Thoracic aorta (tissue), 2 donors: ENCODE data around the gene IL31. TPM values are rescaled to one million over a fixed set of nuclear protein-coding genes. Genes with fewer than 3 reads are reported as not detected.

Experiments
- ATAC-seq: fragments of 150-250 bp; one replicate; pipeline ENCODE4 v1.8.0; 2017; ENCODE audit warnings: low read depth; ENCODE audit not compliant: insufficient number of reproducible peaks, low FRiP score
- DNase-seq: peaks from one replicate; pipeline ENCODE4 v3.0.0-alpha.2; 2020; ENCODE audit warnings: low spot score
- H3K27ac ChIP-seq, 2 donors: fragments of 200-600 bp; sonication (generic); 1 replicate in 1 of 2; 2 replicates in 1 of 2; pipeline ENCODE4 v1.5.1; 2016; ENCODE audit warnings: mild to moderate bottlenecking in 2 of 2, moderate library complexity in 2 of 2
- H3K27me3 ChIP-seq: fragments of 200-600 bp; sonication (generic); replicated peaks from 2 replicates; pipeline ENCODE4 v1.6.0; 2016; ENCODE audit warnings: mild to moderate bottlenecking; ENCODE audit not compliant: insufficient read depth
- H3K36me3 ChIP-seq: fragments of 200-600 bp; sonication (generic); one replicate; pipeline ENCODE4 v1.5.1; 2016
- H3K4me1 ChIP-seq, 2 donors: fragments of 200-600 bp; sonication (generic); 1 replicate in 1 of 2; 2 replicates in 1 of 2; pipeline versions ENCODE4 v1.5.1 to v1.6.0; 2016; ENCODE audit warnings: low read depth in 2 of 2, mild to moderate bottlenecking in 1 of 2; ENCODE audit not compliant: control insufficient read depth in 1 of 2
- H3K4me3 ChIP-seq: fragments of 200-600 bp; sonication (generic); 2 replicates; pipeline ENCODE4 v1.5.1; 2016; ENCODE audit warnings: mild to moderate bottlenecking
- H3K9me3 ChIP-seq: fragments of 200-600 bp; sonication (generic); 2 replicates; pipeline ENCODE4 v1.5.1; 2016
- total RNA-seq, 2 donors: library from RNA; depleted of rRNA; stranded (reverse); fragments of >200 nt; gene quantifications; one replicate each; pipeline versions ENCODE4 v1.1.0 to v1.2.3, GENCODE V29; 2016
- TF ChIP-seq, protein P1 (sequence below): fragments of 200-600 bp; sonication (generic); IDR thresholded peaks from one replicate; pipeline ENCODE4 v1.5.1; 2019; ENCODE audit warnings: antibody characterized with exemption

The IL31 gene
- not detected for total RNA-seq

DNA sequence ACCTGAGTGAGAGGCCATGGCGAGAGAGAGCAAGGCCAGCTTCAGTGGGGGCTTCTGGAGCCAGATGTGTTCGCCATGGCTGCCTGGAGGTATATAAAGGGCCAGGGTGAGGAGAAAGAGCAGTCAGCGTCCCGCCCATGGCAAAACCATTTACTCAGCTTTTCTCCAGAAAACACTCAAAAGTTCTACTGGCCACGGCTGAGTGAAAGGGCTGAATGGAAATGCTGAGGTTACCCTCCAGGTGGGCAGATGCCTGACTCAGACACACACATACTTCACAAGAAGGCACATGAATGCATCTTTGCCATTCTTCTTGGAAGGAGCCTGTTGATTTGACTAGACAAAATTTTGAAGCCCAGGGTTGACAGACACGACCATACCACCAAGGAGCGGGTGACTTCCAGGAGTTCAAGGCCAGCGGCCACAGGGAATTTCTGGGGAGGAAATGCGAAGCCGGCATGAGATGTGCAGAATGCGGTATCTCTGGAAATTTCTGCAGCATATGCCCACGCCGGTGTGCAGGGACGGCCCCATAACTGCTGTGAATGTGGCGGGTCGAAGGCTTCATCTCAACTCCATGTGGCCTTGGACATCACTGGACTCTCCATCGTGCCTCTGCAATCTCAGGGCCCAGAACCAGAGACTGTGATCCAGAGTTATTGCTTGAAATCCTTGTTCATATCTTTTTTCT is at the start of gene IL31:
Gene IL31 (minus strand): TSS at position 67 of the 691 bp plus-strand sequence. CDS start 49 bp downstream, at position 18.
- H3K4me1 ChIP-seq = no peaks in the 10 kb centered on the region
- no peaks in the 10 kb centered on the region for H3K27me3 ChIP-seq
- ATAC-seq (no peak), DNase-seq (no peak)
- H3K9me3 ChIP-seq = no peaks in the 10 kb centered on the region
- no peak within 1 kb of the TSS for H3K27ac ChIP-seq
- H3K36me3 ChIP-seq = no peaks in the 10 kb centered on the region
- no peak within 1 kb of the TSS for H3K4me3 ChIP-seq
- TF ChIP-seq, protein P1, sequence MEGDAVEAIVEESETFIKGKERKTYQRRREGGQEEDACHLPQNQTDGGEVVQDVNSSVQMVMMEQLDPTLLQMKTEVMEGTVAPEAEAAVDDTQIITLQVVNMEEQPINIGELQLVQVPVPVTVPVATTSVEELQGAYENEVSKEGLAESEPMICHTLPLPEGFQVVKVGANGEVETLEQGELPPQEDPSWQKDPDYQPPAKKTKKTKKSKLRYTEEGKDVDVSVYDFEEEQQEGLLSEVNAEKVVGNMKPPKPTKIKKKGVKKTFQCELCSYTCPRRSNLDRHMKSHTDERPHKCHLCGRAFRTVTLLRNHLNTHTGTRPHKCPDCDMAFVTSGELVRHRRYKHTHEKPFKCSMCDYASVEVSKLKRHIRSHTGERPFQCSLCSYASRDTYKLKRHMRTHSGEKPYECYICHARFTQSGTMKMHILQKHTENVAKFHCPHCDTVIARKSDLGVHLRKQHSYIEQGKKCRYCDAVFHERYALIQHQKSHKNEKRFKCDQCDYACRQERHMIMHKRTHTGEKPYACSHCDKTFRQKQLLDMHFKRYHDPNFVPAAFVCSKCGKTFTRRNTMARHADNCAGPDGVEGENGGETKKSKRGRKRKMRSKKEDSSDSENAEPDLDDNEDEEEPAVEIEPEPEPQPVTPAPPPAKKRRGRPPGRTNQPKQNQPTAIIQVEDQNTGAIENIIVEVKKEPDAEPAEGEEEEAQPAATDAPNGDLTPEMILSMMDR = no peak

DNA sequence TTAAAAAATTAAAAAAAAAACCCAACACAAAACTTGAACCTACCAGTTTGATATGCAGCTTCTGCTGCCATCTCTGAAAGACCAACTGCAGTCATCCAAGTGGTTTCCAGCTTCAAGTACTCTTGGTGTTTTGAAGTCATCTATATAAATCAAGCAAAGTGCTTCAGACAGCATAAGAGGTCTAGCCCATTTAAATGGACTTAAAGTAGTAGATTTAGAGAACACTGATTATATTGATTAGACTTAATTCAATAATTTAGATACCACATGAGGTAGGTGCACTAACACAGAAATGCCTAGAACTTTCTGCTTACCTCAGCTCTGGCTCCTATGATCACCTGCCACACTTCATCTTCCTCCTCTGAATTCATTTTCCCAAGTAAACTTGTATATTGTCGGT is 42.4 kb upstream of the IL31 start:
- TF ChIP-seq, protein P1 = no peak
- no peaks in the 10 kb centered on the region for H3K9me3 ChIP-seq
- no peak for ATAC-seq
- H3K27me3 ChIP-seq = no peaks in the 10 kb centered on the region
- H3K36me3 ChIP-seq = peaks cover 81% of the 10 kb centered on the region
- H3K27ac ChIP-seq = no peak overlapping the region
- no peak overlapping the region for H3K4me3 ChIP-seq
- no peaks in the 10 kb centered on the region for H3K4me1 ChIP-seq
- no peak for DNase-seq

DNA sequence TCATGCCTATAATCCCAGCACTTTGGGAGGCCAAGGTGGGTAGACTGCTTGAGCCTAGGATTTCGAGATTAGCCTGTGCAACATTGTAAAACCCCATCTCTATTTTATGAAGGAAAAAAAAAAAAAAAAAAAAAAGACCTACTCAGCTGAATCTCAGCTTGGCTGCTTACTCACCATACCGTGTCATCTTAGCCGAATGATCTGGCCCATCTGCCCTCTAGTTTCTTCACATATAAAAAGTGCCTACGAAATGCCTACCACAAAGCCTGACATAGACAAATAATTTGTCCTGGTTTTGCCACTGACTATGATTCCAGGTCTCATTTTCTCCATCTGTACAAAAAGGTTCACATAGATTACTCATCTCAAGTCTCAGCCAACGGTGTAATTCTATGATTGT is 41.8 kb upstream of the IL31 start:
- DNase-seq = no peak
- Histone ChIP-seq H3K36me3 (peaks cover 82% of the 10 kb centered on the region), H3K4me1 (no peaks in the 10 kb centered on the region), H3K9me3 (no peaks in the 10 kb centered on the region), H3K27ac (no peak overlapping the region), H3K27me3 (no peaks in the 10 kb centered on the region), H3K4me3 (no peak overlapping the region)
- no peak for ATAC-seq
- TF ChIP-seq, protein P1 = no peak

DNA sequence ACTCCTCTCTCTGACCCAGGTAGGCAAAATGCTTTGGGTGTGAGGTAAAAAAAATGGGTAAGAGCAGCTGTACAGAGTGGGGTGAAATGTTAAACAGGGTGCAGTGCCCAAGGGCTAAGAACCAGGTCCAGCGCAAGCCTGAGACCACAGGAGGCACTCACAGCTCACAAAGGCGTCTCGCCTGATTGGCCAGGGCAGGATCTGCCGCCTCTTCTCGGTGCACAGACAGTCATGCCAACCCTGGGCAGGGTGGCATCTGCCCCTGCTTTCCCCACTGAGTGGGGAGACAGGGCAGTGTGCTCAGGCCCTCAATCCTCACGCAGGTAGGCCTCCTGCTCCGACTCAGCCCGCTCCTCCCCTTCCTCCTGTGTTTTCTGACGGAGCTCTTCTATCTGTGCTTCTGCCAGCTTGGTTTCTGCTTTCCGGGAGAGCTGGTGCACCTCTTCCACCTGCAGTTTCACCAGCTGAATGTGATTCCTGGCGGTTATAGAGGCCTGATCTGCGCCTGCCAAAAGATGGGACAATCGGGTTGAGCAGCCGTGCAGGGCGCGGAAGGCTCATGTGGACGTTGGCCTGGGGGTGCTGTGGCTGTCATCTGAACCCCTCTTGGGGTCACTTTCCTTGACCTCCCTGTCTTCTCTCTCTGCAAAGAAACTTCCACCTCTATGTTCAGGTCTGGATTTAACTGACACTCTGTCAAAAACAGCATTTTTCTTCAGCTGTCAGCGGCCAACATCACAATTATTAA is 34.2 kb upstream of the IL31 start:
- H3K27me3 ChIP-seq = no peaks in the 10 kb centered on the region
- ATAC-seq = no peak
- H3K4me1 ChIP-seq = peaks cover 3 to 12% of the 10 kb centered on the region in 2 donors
- H3K36me3 ChIP-seq = peaks cover 33% of the 10 kb centered on the region
- DNase-seq = no peak
- H3K9me3 ChIP-seq = no peaks in the 10 kb centered on the region
- no peak overlapping the region for H3K4me3 ChIP-seq
- no peak overlapping the region for H3K27ac ChIP-seq
- TF ChIP-seq, protein P1 = no peak

DNA sequence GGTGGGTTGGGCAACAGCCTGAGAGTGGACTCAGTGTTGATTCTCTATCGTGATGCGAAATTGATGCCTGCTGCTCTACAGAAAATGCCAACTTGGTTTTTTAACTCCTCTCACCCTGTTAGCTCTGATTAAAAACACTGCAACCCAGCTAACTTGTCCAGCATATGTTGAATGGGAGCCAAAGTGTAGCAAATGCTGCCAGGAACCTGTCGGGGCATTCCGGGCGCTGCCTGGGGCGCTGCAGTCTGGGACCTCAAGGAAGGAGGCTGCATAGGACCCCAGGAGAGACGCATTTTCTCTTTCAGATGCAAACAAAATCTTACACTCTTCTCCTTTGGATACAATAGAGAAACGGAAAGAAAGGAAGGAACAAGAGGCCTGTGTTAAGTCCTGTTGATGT is 33.4 kb upstream of the IL31 start:
- no peak for DNase-seq
- H3K4me1 ChIP-seq = peaks cover 8 to 12% of the 10 kb centered on the region in 2 donors
- H3K27ac ChIP-seq = no peak overlapping the region
- ATAC-seq = no peak
- TF ChIP-seq, protein P1 = no peak
- no peak overlapping the region for H3K4me3 ChIP-seq
- H3K36me3 ChIP-seq = peaks cover 26% of the 10 kb centered on the region
- no peaks in the 10 kb centered on the region for H3K9me3 ChIP-seq
- H3K27me3 ChIP-seq = no peaks in the 10 kb centered on the region
